Measurements from ENCODE around the gene PHACTR3. TPM values are rescaled to one million over a fixed set of nuclear protein-coding genes. Genes with fewer than 3 reads are reported as not detected.

Gene PHACTR3
- total RNA-seq, 1 experiment from 2014 or later: not detected

DNA sequence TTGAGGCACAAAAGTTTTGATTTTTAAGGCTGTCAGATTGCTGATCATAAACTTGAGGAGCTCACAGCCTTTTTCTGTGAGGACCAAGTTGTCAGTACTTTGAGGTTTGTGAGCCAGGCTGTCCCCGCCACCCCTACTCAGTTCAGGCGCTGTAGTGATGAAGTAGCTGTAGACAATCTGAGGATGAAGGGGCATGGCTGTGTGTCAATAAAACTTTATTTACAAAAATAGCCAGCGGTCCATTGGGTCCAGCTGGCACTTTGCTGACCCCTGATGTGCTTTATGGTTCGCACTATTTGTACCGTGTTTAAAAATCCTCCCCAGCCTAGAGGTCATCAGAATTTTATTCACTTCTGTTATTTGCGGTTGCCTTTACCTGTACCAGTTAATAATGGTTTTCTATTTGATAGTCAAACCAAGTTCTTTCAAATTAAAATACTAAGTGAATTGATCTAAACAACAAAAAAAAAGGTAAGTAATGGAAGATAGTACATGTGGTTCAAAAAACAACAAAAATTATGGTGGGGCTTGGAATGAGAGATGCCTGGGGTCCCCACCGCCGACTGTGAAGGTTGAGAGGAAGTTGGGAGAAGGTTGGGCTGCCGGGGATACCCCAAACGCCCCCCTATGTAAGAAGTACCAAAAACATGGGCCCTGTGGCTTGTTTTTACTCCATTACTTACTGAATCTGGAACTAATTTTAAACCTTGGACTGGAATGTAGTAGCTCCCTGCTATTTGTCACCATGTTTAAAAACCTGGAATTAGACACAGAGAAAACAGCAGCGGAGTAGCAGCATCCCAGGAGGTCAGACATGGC is 205.5 kb downstream of the PHACTR3 start:
- no peak overlapping the region for H2AFZ ChIP-seq (ENCODE audit: low read length)
- no peak overlapping the region for H2BK5ac ChIP-seq (ENCODE audit: insufficient read length, low read length)
- no peak overlapping the region for H2BK12ac ChIP-seq (ENCODE audit: insufficient read length, low read depth, low read length)
- TF ChIP-seq, protein P1, sequence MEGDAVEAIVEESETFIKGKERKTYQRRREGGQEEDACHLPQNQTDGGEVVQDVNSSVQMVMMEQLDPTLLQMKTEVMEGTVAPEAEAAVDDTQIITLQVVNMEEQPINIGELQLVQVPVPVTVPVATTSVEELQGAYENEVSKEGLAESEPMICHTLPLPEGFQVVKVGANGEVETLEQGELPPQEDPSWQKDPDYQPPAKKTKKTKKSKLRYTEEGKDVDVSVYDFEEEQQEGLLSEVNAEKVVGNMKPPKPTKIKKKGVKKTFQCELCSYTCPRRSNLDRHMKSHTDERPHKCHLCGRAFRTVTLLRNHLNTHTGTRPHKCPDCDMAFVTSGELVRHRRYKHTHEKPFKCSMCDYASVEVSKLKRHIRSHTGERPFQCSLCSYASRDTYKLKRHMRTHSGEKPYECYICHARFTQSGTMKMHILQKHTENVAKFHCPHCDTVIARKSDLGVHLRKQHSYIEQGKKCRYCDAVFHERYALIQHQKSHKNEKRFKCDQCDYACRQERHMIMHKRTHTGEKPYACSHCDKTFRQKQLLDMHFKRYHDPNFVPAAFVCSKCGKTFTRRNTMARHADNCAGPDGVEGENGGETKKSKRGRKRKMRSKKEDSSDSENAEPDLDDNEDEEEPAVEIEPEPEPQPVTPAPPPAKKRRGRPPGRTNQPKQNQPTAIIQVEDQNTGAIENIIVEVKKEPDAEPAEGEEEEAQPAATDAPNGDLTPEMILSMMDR (conservative IDR thresholded peaks at IDR 0.05): no peak
- H3K4me1 Mint-ChIP-seq: peaks cover 6 to 7% of the 10 kb centered on the region in 2 experiments
- no peaks in the 10 kb centered on the region for H3K23me2 ChIP-seq (ENCODE audit: insufficient read length, low read depth, low read length, poor library complexity, severe bottlenecking)
- DNase-seq: no peak
- no peaks in the 10 kb centered on the region for H3K4me1 ChIP-seq (ENCODE audit: insufficient read depth, low read length)
- no CpG with 5 or more reads among the region's 11 CpGs for WGBS (ENCODE audit: extremely low coverage, insufficient read length, low lambda C conversion rate)
- no peak overlapping the region for H2BK15ac ChIP-seq (ENCODE audit: low read depth, low read length)
- no peak overlapping the region for H4K8ac ChIP-seq (replicated peaks; ENCODE audit: insufficient read length, low read depth, low read length)
- no peaks in the 10 kb centered on the region for H3K79me1 ChIP-seq (ENCODE audit: insufficient read depth, low read depth, low read length, poor library complexity, severe bottlenecking)
- H3T11ph ChIP-seq (ENCODE audit: low read length): no peak overlapping the region
- no peak overlapping the region for H3K4me2 ChIP-seq (ENCODE audit: insufficient read depth, insufficient read length, low read length)
- no peak overlapping the region for H3K56ac ChIP-seq (ENCODE audit: insufficient read length, low read depth, low read length)
- H3K27ac ChIP-seq (ENCODE audit: insufficient read length, low read depth, low read length): no peak overlapping the region
- peaks cover 7% of the 10 kb centered on the region for H3K27me3 Mint-ChIP-seq (ENCODE audit: low read depth)
- H3K4me3 Mint-ChIP-seq: no peak overlapping the region
- H3K27me3 ChIP-seq (ENCODE audit: insufficient read depth, low read length): no peaks in the 10 kb centered on the region
- H3K79me2 ChIP-seq (ENCODE audit: insufficient read depth, low read length): no peaks in the 10 kb centered on the region
- no peak overlapping the region for H2BK120ac ChIP-seq (ENCODE audit: low read depth, low read length, poor library complexity, severe bottlenecking)
- no peak overlapping the region for H3K4ac ChIP-seq (ENCODE audit: low read depth, low read length)
- H3K9ac ChIP-seq (ENCODE audit: extremely low read depth, insufficient read length, low read length): no peak overlapping the region
- peaks cover 0 to 37% of the 10 kb centered on the region in 2 experiments; a peak in 3 of 5 replicates for H3K9me3 Mint-ChIP-seq
- H2AK5ac ChIP-seq (ENCODE audit: insufficient read length, low read length): no peak overlapping the region
- H3K23ac ChIP-seq (ENCODE audit: insufficient read length, low read depth, low read length): no peak overlapping the region
- no peak overlapping the region for H4K91ac ChIP-seq (ENCODE audit: insufficient read length, low read depth, low read length)
- no peak overlapping the region for H3K14ac ChIP-seq (ENCODE audit: insufficient read depth, low read length)
- H3K18ac ChIP-seq (ENCODE audit: insufficient read length, low read depth, low read length): no peak overlapping the region
- H2BK20ac ChIP-seq (ENCODE audit: low read depth, low read length, poor library complexity, severe bottlenecking): no peak overlapping the region
- H4K5ac ChIP-seq (ENCODE audit: insufficient read length, low read depth, low read length): no peak overlapping the region
- H4K20me1 ChIP-seq (ENCODE audit: control insufficient read depth, insufficient read depth, insufficient read length): no peaks in the 10 kb centered on the region
- no peaks in the 10 kb centered on the region for H3K9me3 ChIP-seq (ENCODE audit: control insufficient read depth, low read depth, low read length)
- no peaks in the 10 kb centered on the region for H3K36me3 Mint-ChIP-seq (ENCODE audit: insufficient read depth in 1 of 3, low read depth in 3 of 3)
- no peak overlapping the region for H3K27ac Mint-ChIP-seq

Measured in H9 (cell line).